ENCODE results near the gene EHD3.

EHD3 gene

GRCh38 chr2:31265234-31265633 is 31.3 kb downstream of the EHD3 start:
- Histone ChIP-seq H3K18ac (ENCODE audit: low read depth in 1 of 2, low read length in 2 of 2) (no peak overlapping the region), H3K23ac (ENCODE audit: low read length in 2 of 2) (no peak overlapping the region), H3K4ac (ENCODE audit: low read depth in 1 of 2, low read length in 2 of 2) (no peak overlapping the region), H2BK12ac (ENCODE audit: low read length in 2 of 2) (no peak overlapping the region), H2AK5ac (ENCODE audit: low read length, severe bottlenecking) (no peak overlapping the region), H3K79me1 (replicated peaks; ENCODE audit: low read length, poor library complexity, severe bottlenecking) (no peaks in the 10 kb centered on the region), H3K27me3 (ENCODE audit: control insufficient read depth in 1 of 2, insufficient read depth in 1 of 2, low read length in 2 of 2) (no peaks in the 10 kb centered on the region), H3K9me3 (ENCODE audit: control insufficient read depth, low read length) (no peaks in the 10 kb centered on the region), H4K91ac (ENCODE audit: low read length) (no peak overlapping the region), H2BK5ac (ENCODE audit: low read depth, low read length, poor library complexity, severe bottlenecking) (no peak overlapping the region), H3K4me1 (ENCODE audit: control insufficient read depth, insufficient read depth, low read depth, low read length) (peaks cover 6% of the 10 kb centered on the region), H3K9ac (ENCODE audit: low read length) (no peak overlapping the region), H2BK120ac (ENCODE audit: low read depth, low read length) (no peak overlapping the region), H3K27ac (ENCODE audit: low read length, poor library complexity, severe bottlenecking) (no peak overlapping the region), H4K8ac (ENCODE audit: low read length) (no peak overlapping the region), H3K14ac (ENCODE audit: low read length in 2 of 2) (no peak overlapping the region), H3K4me2 (ENCODE audit: low read length, poor library complexity, severe bottlenecking) (no peak overlapping the region), H3K36me3 (ENCODE audit: control insufficient read depth in 1 of 2, insufficient read depth in 2 of 2, low read depth in 1 of 2, low read length in 2 of 2) (peaks cover 51 to 53% of the 10 kb centered on the region in 2 experiments), H2BK15ac (ENCODE audit: low read depth, poor library complexity, severe bottlenecking) (no peak overlapping the region), H2AFZ (ENCODE audit: low read depth, low read length) (no peak overlapping the region), H3K4me3 (ENCODE audit: insufficient read depth in 1 of 2, low read depth in 1 of 2, low read length in 2 of 2) (no peak overlapping the region)
- 91% methylated on average over 6 of the region's 6 CpGs for WGBS
- DNase-seq: no peak

- H2BK15ac ChIP-seq (ENCODE audit: low read depth, poor library complexity, severe bottlenecking): no peak overlapping the region
Observed at GRCh38 chr2:31266804-31267203, 32.9 kb downstream of the EHD3 start.

DNA sequence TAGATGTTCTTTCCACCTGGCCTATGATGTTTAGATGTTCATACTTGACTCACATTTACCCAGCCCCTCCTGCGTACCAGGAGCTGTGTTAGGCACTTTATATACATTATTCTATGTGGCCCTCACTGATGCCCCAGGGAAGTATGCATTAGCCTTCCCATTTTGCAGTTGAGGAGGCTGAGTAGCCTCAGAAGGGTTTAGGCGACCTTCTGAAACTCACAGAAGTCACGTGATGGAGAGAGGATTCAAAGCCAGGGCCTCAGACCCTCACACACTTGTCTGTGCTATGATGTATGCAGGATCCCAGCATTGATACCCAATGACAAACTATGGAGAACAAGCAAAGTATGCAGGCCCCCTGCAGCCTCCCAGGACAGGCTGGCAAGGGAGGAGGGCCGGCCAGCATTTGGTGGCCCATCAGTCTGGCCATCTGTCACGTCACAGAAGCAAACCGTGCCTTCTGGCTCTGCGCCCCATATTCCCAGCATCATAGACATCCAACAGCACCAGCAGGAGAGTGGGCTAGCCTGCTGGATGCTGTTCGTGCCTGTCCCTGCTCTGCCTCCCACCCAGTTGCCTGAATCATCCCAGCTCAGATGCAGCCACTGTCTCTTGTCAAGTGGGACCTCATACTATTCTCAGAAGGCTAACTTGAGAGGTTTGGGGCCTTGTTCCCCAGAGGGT is 33.6 kb downstream of the EHD3 start:
- Histone ChIP-seq H3K9ac (ENCODE audit: low read length) (no peak overlapping the region), H4K8ac (ENCODE audit: low read length) (no peak overlapping the region), H3K79me1 (replicated peaks; ENCODE audit: low read length, poor library complexity, severe bottlenecking) (no peaks in the 10 kb centered on the region), H3K23ac (ENCODE audit: low read length in 2 of 2) (no peak overlapping the region), H3K4me3 (ENCODE audit: insufficient read depth in 1 of 2, low read depth in 1 of 2, low read length in 2 of 2) (no peak overlapping the region), H2BK5ac (ENCODE audit: low read depth, low read length, poor library complexity, severe bottlenecking) (no peak overlapping the region), H3K27ac (ENCODE audit: low read length, poor library complexity, severe bottlenecking) (no peak overlapping the region), H3K9me3 (ENCODE audit: control insufficient read depth, low read length) (no peaks in the 10 kb centered on the region), H2BK120ac (ENCODE audit: low read depth, low read length) (no peak overlapping the region), H3K4me1 (ENCODE audit: control insufficient read depth, insufficient read depth, low read depth, low read length) (peaks cover 11% of the 10 kb centered on the region), H3K18ac (ENCODE audit: low read depth in 1 of 2, low read length in 2 of 2) (peak overlapping the region in 1 of 2 experiments; percentile 4), H2BK15ac (ENCODE audit: low read depth, poor library complexity, severe bottlenecking) (no peak overlapping the region), H2AK5ac (ENCODE audit: low read length, severe bottlenecking) (no peak overlapping the region), H3K36me3 (ENCODE audit: control insufficient read depth in 1 of 2, insufficient read depth in 2 of 2, low read depth in 1 of 2, low read length in 2 of 2) (peaks cover 29 to 30% of the 10 kb centered on the region in 2 experiments), H3K4me2 (ENCODE audit: low read length, poor library complexity, severe bottlenecking) (no peak overlapping the region), H3K14ac (ENCODE audit: low read length in 2 of 2) (peak overlapping the region in 1 of 2 experiments; percentile 61), H2AFZ (ENCODE audit: low read depth, low read length) (no peak overlapping the region), H3K27me3 (ENCODE audit: control insufficient read depth in 1 of 2, insufficient read depth in 1 of 2, low read length in 2 of 2) (no peaks in the 10 kb centered on the region), H3K4ac (ENCODE audit: low read depth in 1 of 2, low read length in 2 of 2) (peak overlapping the region in 1 of 2 experiments; percentile 9), H4K91ac (ENCODE audit: low read length) (no peak overlapping the region), H2BK12ac (ENCODE audit: low read length in 2 of 2) (peak overlapping the region in 1 of 2 experiments; percentile 17)
- no peak for DNase-seq
- WGBS: 91% methylated on average over 8 of the region's 8 CpGs

More at GRCh38 chr2:31266804-31267203, 32.9 kb downstream of the EHD3 start:
- no peak overlapping the region for H2BK12ac ChIP-seq (ENCODE audit: low read length in 2 of 2)
- H2AK5ac ChIP-seq (ENCODE audit: low read length, severe bottlenecking): no peak overlapping the region
- H3K36me3 ChIP-seq (ENCODE audit: control insufficient read depth in 1 of 2, insufficient read depth in 2 of 2, low read depth in 1 of 2, low read length in 2 of 2): peaks cover 35 to 37% of the 10 kb centered on the region in 2 experiments
- H3K4me3 ChIP-seq (ENCODE audit: insufficient read depth in 1 of 2, low read depth in 1 of 2, low read length in 2 of 2): no peak overlapping the region
- H3K4me2 ChIP-seq (ENCODE audit: low read length, poor library complexity, severe bottlenecking): no peak overlapping the region
- H4K91ac ChIP-seq (ENCODE audit: low read length): no peak overlapping the region
- H2AFZ ChIP-seq (ENCODE audit: low read depth, low read length): no peak overlapping the region
- no peak overlapping the region for H4K8ac ChIP-seq (ENCODE audit: low read length)
- H3K9me3 ChIP-seq (ENCODE audit: control insufficient read depth, low read length): no peaks in the 10 kb centered on the region
- H3K4ac ChIP-seq (ENCODE audit: low read depth in 1 of 2, low read length in 2 of 2): no peak overlapping the region
- H3K23ac ChIP-seq (ENCODE audit: low read length in 2 of 2): no peak overlapping the region
- no peak overlapping the region for H3K14ac ChIP-seq (ENCODE audit: low read length in 2 of 2)
- H3K27ac ChIP-seq (ENCODE audit: low read length, poor library complexity, severe bottlenecking): no peak overlapping the region
- H2BK5ac ChIP-seq (ENCODE audit: low read depth, low read length, poor library complexity, severe bottlenecking): no peak overlapping the region
- peaks cover 8% of the 10 kb centered on the region for H3K4me1 ChIP-seq (ENCODE audit: control insufficient read depth, insufficient read depth, low read depth, low read length)
- no peak overlapping the region for H3K18ac ChIP-seq (ENCODE audit: low read depth in 1 of 2, low read length in 2 of 2)
- no peaks in the 10 kb centered on the region for H3K79me1 ChIP-seq (replicated peaks; ENCODE audit: low read length, poor library complexity, severe bottlenecking)
- H3K27me3 ChIP-seq (ENCODE audit: control insufficient read depth in 1 of 2, insufficient read depth in 1 of 2, low read length in 2 of 2): no peaks in the 10 kb centered on the region
- H2BK120ac ChIP-seq (ENCODE audit: low read depth, low read length): no peak overlapping the region
- 97% methylated on average over 6 of the region's 6 CpGs for WGBS
- H3K9ac ChIP-seq (ENCODE audit: low read length): no peak overlapping the region
- DNase-seq: no peak

DNA sequence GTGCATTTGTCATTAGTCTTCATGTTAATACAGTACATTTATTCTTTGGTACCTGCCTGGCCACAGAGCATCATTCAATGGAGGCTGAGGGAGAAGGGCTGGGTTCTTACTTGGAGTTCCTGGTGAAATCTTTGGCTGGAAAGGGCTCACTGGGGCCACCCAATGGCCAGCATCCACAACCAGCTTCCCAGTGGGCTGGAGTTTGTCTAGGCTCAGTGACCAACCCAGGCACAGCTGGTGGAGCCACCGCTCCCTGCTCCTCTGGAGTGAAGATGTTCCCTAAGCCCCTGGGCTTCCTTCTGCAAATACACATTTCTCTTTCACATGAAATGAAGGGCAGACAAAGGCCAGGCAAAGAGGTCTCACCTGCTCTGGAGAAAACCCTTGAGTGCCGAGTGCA is 34.4 kb downstream of the EHD3 start:
- Histone ChIP-seq H3K9ac (ENCODE audit: low read length) (no peak overlapping the region), H2BK12ac (ENCODE audit: low read length in 2 of 2) (no peak overlapping the region), H3K18ac (ENCODE audit: low read depth in 1 of 2, low read length in 2 of 2) (no peak overlapping the region), H3K4me3 (ENCODE audit: insufficient read depth in 1 of 2, low read depth in 1 of 2, low read length in 2 of 2) (no peak overlapping the region), H2BK15ac (ENCODE audit: low read depth, poor library complexity, severe bottlenecking) (no peak overlapping the region), H2AK5ac (ENCODE audit: low read length, severe bottlenecking) (no peak overlapping the region), H3K4me2 (ENCODE audit: low read length, poor library complexity, severe bottlenecking) (no peak overlapping the region), H3K4me1 (ENCODE audit: control insufficient read depth, insufficient read depth, low read depth, low read length) (peaks cover 12% of the 10 kb centered on the region), H4K91ac (ENCODE audit: low read length) (no peak overlapping the region), H3K14ac (ENCODE audit: low read length in 2 of 2) (no peak overlapping the region), H3K36me3 (ENCODE audit: control insufficient read depth in 1 of 2, insufficient read depth in 2 of 2, low read depth in 1 of 2, low read length in 2 of 2) (peaks cover 24 to 28% of the 10 kb centered on the region in 2 experiments), H4K8ac (ENCODE audit: low read length) (no peak overlapping the region), H3K27ac (ENCODE audit: low read length, poor library complexity, severe bottlenecking) (no peak overlapping the region), H2BK120ac (ENCODE audit: low read depth, low read length) (no peak overlapping the region), H2AFZ (ENCODE audit: low read depth, low read length) (no peak overlapping the region), H3K27me3 (ENCODE audit: control insufficient read depth in 1 of 2, insufficient read depth in 1 of 2, low read length in 2 of 2) (no peaks in the 10 kb centered on the region), H3K9me3 (ENCODE audit: control insufficient read depth, low read length) (no peaks in the 10 kb centered on the region), H3K23ac (ENCODE audit: low read length in 2 of 2) (no peak overlapping the region), H2BK5ac (ENCODE audit: low read depth, low read length, poor library complexity, severe bottlenecking) (no peak overlapping the region), H3K79me1 (replicated peaks; ENCODE audit: low read length, poor library complexity, severe bottlenecking) (no peaks in the 10 kb centered on the region), H3K4ac (ENCODE audit: low read depth in 1 of 2, low read length in 2 of 2) (no peak overlapping the region)
- 87% methylated on average over 2 of the region's 2 CpGs for WGBS
- DNase-seq: no peak
